ENCODE measurements around the gene TBX4. TPM values are rescaled to one million over a fixed set of nuclear protein-coding genes. Genes with fewer than 3 reads are reported as not detected.
"Not testable (repeated sequence)": the region's sequence is repeated elsewhere in the genome, so short reads cannot be mapped to it uniquely, and the experiment has no call there.

Gene TBX4
- total RNA-seq, 3 donors from 2014 or later = 0.80 TPM; not detected in 2

DNA sequence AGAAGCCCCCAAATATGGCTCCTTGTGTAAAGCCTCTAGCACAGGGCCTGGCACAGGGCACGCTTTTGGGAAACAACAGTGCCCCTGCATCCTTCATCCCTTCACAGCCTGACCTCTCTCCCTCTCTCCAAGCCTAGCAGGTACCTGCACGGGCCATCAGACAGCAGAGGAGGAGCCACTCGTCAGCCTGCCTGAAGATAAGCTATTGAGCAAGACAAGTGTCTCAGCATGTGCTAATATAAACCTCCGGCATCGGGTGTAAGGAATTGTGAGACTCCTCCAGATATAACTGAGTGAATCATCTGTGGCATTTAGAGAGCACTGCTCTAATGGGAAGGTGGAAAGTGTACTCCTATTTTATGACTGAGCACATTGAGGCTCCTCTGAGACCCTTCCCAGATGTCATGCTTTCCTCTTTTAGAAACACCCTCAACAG is 38.3 kb downstream of the TBX4 start:
- H3K4me3 ChIP-seq = no peak overlapping the region
- no peaks in the 10 kb centered on the region for H3K4me1 ChIP-seq
- TF ChIP-seq, protein P1, sequence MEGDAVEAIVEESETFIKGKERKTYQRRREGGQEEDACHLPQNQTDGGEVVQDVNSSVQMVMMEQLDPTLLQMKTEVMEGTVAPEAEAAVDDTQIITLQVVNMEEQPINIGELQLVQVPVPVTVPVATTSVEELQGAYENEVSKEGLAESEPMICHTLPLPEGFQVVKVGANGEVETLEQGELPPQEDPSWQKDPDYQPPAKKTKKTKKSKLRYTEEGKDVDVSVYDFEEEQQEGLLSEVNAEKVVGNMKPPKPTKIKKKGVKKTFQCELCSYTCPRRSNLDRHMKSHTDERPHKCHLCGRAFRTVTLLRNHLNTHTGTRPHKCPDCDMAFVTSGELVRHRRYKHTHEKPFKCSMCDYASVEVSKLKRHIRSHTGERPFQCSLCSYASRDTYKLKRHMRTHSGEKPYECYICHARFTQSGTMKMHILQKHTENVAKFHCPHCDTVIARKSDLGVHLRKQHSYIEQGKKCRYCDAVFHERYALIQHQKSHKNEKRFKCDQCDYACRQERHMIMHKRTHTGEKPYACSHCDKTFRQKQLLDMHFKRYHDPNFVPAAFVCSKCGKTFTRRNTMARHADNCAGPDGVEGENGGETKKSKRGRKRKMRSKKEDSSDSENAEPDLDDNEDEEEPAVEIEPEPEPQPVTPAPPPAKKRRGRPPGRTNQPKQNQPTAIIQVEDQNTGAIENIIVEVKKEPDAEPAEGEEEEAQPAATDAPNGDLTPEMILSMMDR (IDR thresholded peaks at IDR 0.05) = no peak
- TF ChIP-seq POLR2AphosphoS5 (IDR thresholded peaks at IDR 0.05) = no peak
- TF ChIP-seq POLR2A (IDR thresholded peaks at IDR 0.05) = no peak
- H3K27ac ChIP-seq = no peak overlapping the region
- H3K36me3 ChIP-seq = no peaks in the 10 kb centered on the region
- H3K27me3 ChIP-seq = no peaks in the 10 kb centered on the region
- DNase-seq (ENCODE audit: low spot score in 2 of 2) = no peak
- intact Hi-C loops (cut with DNase I; ENCODE audit: low total_unique reads) = loop anchor here (10.0 kb wide), 1 partner anchor 1596 kb away; the partner anchor contains the start of genes RPS6KB1 and TUBD1
- no peaks in the 10 kb centered on the region for H3K9me3 ChIP-seq

DNA sequence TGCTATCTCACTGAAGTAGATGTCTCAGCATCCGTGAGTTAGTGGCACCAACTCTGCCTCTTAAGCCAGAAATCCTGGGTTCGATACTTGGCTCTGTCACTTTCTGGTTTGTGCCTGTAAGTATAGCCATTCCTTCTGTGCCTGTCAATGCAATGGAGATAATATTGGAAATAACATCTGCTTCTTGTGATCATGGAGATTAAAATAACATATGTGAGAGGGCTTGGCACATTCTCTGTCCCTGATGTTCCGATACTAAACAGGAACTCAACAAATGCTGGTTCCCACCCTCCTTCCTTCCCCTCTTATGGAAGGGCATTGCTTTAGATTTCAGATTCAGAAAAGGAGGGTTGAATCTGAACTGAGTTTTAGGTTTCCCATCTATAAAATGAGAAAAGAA is 39.8 kb downstream of the TBX4 start:
- Histone ChIP-seq H3K4me3 (no peak overlapping the region), H3K27ac (no peak overlapping the region), H3K9me3 (no peaks in the 10 kb centered on the region), H3K27me3 (no peaks in the 10 kb centered on the region), H3K4me1 (no peaks in the 10 kb centered on the region), H3K36me3 (no peaks in the 10 kb centered on the region)
- intact Hi-C loops (cut with DNase I; ENCODE audit: low total_unique reads) = loop anchor here (10.0 kb wide), 1 partner anchor 1597 kb away; the partner anchor contains the start of genes RPS6KB1 and TUBD1
- TF ChIP-seq POLR2AphosphoS5 (IDR thresholded peaks at IDR 0.05) (no peak), POLR2A (IDR thresholded peaks at IDR 0.05) (no peak)
- TF ChIP-seq, protein P1 (IDR thresholded peaks at IDR 0.05) = no peak
- DNase-seq (ENCODE audit: low spot score in 2 of 2) = no peak

DNA sequence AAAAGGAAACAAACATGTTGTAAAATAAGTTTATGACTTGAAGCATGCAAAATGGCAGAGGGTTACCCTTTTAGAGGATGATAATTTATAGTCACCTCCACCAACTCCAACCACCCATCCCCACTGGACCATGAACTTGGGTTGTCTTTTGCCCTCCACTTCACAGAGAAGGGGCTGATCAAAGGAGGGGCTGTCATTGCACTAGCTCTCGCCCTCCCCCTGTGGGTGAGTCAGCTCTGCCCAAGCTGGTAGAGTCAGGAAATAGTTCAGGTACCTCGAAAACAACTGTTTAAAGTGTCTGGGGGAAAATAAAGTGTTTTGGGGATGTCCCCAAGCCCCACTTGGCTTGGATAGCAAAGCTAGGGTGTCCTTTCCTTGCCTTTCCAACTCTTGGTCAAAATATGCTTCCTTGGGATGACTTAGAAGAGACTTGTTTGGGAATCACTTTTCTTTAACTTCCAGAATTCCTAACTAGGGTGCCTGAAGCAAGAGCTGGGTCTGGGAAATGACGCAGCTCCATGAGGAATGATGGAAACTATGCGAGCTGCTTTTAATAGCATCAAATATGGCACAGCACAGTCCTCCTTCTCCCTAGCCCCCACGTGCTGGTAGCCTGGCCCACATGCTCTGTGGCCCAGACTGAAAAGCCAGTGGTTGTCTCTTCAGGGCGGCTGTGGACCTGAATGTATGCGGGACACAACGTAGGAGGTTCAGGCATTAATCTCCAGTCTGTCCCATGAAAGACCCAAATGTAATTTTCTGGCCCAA is 40.7 kb downstream of the TBX4 start:
- H3K27ac ChIP-seq = peak overlapping the region in 1 of 2 donors; percentile 38
- intact Hi-C loops (cut with DNase I; ENCODE audit: low total_unique reads) = loop anchor here (10.0 kb wide), 1 partner anchor 1598 kb away; the partner anchor contains the start of genes RPS6KB1 and TUBD1
- DNase-seq (ENCODE audit: low spot score in 2 of 2) = no peak
- no peaks in the 10 kb centered on the region for H3K4me1 ChIP-seq
- no peaks in the 10 kb centered on the region for H3K9me3 ChIP-seq
- TF ChIP-seq POLR2AphosphoS5 (IDR thresholded peaks at IDR 0.05) = no peak
- TF ChIP-seq, protein P1 (IDR thresholded peaks at IDR 0.05) = no peak
- H3K4me3 ChIP-seq = no peak overlapping the region
- H3K36me3 ChIP-seq = no peaks in the 10 kb centered on the region
- no peaks in the 10 kb centered on the region for H3K27me3 ChIP-seq

DNA sequence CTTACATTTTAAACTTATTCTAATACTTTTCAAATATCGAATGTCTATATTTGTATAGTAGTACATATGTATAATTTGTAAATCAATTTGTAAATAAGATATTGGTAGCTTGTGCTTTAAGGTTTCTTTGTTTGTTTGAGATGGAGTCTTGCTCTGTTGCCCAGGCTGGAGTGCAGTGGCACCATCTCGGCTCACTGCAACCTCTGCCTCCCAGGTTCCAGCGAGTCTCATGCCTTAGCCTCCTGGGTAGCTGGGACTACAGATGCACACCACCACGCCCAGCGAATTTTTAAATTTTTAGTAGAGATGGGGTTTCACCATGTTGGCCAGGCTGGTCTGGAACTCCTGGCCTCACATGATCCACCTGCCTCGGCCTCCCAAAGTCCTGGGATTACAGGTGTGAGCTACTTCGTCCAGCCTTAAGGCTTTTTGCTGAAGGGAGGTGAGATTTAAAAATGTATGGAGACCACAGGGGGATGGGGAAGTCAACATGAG is 41.7 kb downstream of the TBX4 start:
- H3K36me3 ChIP-seq; H3K4me1 ChIP-seq; H3K4me3 ChIP-seq; H3K27me3 ChIP-seq; DNase-seq (ENCODE audit: low spot score in 2 of 2); H3K9me3 ChIP-seq; H3K27ac ChIP-seq: not testable (repeated sequence)
- intact Hi-C loops (cut with DNase I; ENCODE audit: low total_unique reads) = loop anchor here (10.0 kb wide), 1 partner anchor 1599 kb away; the partner anchor contains the start of genes RPS6KB1 and TUBD1

DNA sequence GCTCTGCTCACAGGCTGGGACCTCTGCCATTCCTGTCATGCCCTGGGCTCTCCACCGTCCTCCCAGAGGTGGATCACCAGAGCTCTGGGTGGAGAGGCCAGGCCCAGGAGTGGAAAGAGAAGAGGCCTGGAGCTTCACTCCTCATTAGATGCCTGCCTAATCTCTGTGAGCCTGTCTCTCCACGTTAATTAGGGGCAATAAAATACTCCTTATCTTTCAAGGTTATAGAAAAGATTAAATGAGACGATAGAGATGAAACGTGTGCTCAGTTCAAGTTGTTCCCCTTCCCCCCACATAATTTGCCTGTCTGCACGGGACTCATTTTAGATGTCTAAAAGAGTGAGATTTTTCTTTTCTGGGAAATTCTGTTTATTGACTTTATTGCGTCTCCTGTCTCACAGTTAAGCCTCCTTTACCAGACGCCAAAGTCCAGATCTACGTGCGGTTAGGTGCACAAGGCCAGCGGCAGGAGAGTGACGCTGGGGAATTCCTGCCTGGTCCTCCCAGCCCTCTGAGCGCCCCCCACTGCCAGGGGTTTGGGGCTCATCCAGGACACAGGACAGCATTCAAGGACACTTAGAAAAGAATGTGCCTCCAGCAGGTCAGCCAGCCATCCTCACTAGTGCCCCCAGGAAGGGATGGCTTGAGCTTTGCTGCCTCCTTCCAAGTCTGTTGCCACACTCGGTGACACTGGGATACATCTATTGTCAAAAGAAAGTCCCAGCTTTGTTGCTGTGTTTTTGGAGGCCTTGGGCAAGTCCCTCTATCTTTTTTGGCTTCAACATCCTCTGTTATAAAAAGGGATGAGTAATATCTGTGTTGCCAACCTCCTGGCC is 42.3 kb downstream of the TBX4 start:
- TF ChIP-seq, protein P1 (IDR thresholded peaks at IDR 0.05) = no peak
- TF ChIP-seq POLR2A (IDR thresholded peaks at IDR 0.05) (no peak), POLR2AphosphoS5 (IDR thresholded peaks at IDR 0.05) (no peak)
- no peaks in the 10 kb centered on the region for H3K27me3 ChIP-seq
- no peaks in the 10 kb centered on the region for H3K4me1 ChIP-seq
- no peak overlapping the region for H3K4me3 ChIP-seq
- DNase-seq (ENCODE audit: low spot score in 2 of 2) = no peak
- H3K36me3 ChIP-seq = no peaks in the 10 kb centered on the region
- intact Hi-C loops (cut with DNase I; ENCODE audit: low total_unique reads) = loop anchor here (10.0 kb wide), 1 partner anchor 1600 kb away; the partner anchor contains the start of genes RPS6KB1 and TUBD1
- H3K27ac ChIP-seq = peak overlapping the region in 1 of 2 donors; percentile 82
- H3K9me3 ChIP-seq = no peaks in the 10 kb centered on the region

Data from breast epithelium (tissue), 4 donors.